ENCODE data around the gene CHRNA4. TPM values are rescaled to one million over a fixed set of nuclear protein-coding genes. Genes with fewer than 3 reads are reported as not detected.
"Not testable (repeated sequence)": the region's sequence is repeated elsewhere in the genome, so short reads cannot be mapped to it uniquely, and the experiment has no call there.

CHRNA4 gene
- total and polyA plus RNA-seq, 2 donors from 2014 or later: 0.44 to 0.67 TPM

DNA sequence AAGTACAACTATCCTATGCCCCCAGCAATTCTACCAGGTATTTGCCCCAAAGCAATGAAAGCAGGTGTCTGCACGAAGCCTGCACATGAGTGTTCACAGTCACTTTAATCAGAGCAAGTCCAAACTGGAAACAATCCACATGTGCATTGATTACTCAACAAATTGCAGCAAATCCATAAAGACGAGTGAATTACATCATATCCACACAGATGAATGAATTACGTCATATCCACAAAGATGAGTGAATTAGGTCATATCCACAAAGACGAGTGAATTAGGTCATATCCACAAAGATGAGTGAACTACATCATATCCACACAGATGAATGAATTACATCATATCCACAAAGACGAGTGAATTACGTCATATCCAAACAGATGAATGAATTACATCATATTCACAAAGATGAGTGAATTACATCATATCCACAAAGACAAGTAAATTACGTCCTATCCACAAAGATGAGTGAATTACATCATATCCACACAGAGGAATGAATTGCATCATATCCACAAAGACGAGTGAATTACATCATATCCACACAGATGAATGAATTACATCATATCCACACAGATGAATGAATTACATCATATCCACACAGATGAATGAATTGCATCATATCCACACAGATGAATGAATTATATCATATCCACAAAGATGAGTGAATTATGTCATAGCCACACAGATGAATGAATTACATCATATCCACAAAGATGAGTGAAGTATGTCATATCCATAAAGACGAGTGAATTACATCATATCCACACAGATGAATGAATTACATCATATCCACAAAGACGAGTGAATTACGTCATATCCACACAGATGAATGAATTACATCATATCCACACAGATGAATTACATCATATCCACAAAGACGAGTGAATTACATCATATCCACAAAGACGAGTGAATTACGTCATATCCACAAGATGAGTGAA lies 21.7 kb downstream of the CHRNA4 start:
- H3K27me3 ChIP-seq (ENCODE audit: control insufficient read depth, insufficient read depth, low read length); H3K4me1 ChIP-seq (ENCODE audit: control insufficient read depth in 2 of 3, insufficient read depth in 2 of 3, low read depth in 1 of 3, low read length in 3 of 3); intact Hi-C loops (cut with DNase I); DNase-seq; H3K9ac ChIP-seq (ENCODE audit: low read length in 3 of 3); FAIRE-seq; H3K36me3 ChIP-seq (ENCODE audit: control insufficient read depth in 2 of 3, insufficient read depth in 3 of 3, low read length in 3 of 3); H3K27ac ChIP-seq (ENCODE audit: low read depth in 2 of 2, low read length in 2 of 2); H3K4me3 ChIP-seq (ENCODE audit: low read length in 3 of 3); H3K9me3 ChIP-seq (ENCODE audit: control insufficient read depth in 2 of 3, insufficient read depth in 1 of 3, low read length in 3 of 3): not testable (repeated sequence)

DNA sequence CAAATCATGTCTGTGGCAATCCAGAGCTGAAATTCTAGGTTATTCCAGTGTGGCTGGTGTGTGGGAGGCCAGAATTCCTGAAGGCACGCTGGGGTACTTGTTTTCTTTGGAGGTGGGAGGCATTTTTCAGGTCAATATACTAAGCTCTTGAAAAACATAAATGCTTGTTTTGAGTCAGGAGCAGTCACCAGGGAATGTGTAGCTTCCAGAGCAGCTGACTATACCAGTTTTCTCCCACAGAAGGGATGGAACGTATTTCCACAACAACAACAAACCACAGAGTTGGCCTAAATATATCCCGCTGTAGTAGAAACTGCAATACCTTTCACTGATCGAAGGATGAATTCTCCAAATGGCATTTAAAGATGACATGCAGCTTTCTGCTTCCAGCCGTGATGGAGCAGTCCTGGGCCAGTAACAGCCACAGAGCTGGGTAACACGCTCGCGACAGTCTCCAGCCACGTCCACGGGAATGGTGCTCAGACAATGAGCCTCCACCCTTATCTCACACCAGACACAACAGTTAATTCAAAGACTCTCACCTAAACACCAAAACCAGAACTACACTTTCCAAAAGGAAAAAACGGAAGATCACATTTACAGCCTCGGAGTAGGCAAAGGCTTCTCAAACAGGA lies 23.2 kb downstream of the CHRNA4 start:
- Histone ChIP-seq H3K36me3 (ENCODE audit: control insufficient read depth in 2 of 3, insufficient read depth in 3 of 3, low read length in 3 of 3) (no peaks in the 10 kb centered on the region), H3K4me3 (ENCODE audit: low read length in 3 of 3) (no peak overlapping the region), H3K27me3 (ENCODE audit: control insufficient read depth, insufficient read depth, low read length) (no peaks in the 10 kb centered on the region), H3K27ac (ENCODE audit: low read depth in 2 of 2, low read length in 2 of 2) (no peak overlapping the region), H3K4me1 (ENCODE audit: control insufficient read depth in 2 of 3, insufficient read depth in 2 of 3, low read depth in 1 of 3, low read length in 3 of 3) (peaks cover 0 to 5% (median 0%) of the 10 kb centered on the region in 3 donors), H3K9me3 (ENCODE audit: control insufficient read depth in 2 of 3, insufficient read depth in 1 of 3, low read length in 3 of 3) (no peaks in the 10 kb centered on the region), H3K9ac (ENCODE audit: low read length in 3 of 3) (no peak overlapping the region)
- intact Hi-C loops (cut with DNase I): no loop called here
- TF ChIP-seq, protein P1, sequence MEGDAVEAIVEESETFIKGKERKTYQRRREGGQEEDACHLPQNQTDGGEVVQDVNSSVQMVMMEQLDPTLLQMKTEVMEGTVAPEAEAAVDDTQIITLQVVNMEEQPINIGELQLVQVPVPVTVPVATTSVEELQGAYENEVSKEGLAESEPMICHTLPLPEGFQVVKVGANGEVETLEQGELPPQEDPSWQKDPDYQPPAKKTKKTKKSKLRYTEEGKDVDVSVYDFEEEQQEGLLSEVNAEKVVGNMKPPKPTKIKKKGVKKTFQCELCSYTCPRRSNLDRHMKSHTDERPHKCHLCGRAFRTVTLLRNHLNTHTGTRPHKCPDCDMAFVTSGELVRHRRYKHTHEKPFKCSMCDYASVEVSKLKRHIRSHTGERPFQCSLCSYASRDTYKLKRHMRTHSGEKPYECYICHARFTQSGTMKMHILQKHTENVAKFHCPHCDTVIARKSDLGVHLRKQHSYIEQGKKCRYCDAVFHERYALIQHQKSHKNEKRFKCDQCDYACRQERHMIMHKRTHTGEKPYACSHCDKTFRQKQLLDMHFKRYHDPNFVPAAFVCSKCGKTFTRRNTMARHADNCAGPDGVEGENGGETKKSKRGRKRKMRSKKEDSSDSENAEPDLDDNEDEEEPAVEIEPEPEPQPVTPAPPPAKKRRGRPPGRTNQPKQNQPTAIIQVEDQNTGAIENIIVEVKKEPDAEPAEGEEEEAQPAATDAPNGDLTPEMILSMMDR (IDR thresholded peaks at IDR 0.05; ENCODE audit: borderline replicate concordance, extremely low read depth, insufficient read depth): no peak
- DNase-seq: peak in 1 of 5 donors; percentile 72
- FAIRE-seq: no peak

DNA sequence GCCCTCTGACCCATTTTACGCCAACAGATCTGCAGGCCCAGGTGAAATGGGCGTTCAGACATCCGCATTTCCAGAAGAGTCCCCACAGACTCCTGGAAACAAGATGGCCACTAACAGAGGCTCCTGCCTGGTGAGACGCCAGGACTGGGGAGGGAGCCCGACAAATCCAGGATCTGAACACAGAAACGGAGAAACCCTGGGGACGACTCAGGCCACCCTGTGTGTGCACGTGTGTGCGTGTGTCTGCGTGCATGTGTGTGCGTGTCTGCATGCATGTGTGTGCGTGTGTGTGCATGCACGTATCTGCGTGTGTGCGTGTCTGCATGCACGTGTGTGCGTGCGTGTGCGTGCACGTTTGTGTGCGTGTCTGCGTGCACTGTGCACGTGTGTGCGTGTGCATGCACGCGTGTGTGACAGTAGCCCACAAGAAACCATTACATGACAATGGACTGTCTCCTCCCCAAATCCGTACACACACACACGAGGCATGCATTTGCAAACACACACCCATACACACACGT lies 24.9 kb downstream of the CHRNA4 start:
- Histone ChIP-seq H3K27me3 (ENCODE audit: control insufficient read depth, insufficient read depth, low read length) (no peaks in the 10 kb centered on the region), H3K36me3 (ENCODE audit: control insufficient read depth in 2 of 3, insufficient read depth in 3 of 3, low read length in 3 of 3) (no peaks in the 10 kb centered on the region), H3K9ac (ENCODE audit: low read length in 3 of 3) (no peak overlapping the region), H3K9me3 (ENCODE audit: control insufficient read depth in 2 of 3, insufficient read depth in 1 of 3, low read length in 3 of 3) (peaks cover 0 to 3% (median 2%) of the 10 kb centered on the region in 3 donors), H3K27ac (ENCODE audit: low read depth in 2 of 2, low read length in 2 of 2) (no peak overlapping the region), H3K4me1 (ENCODE audit: control insufficient read depth in 2 of 3, insufficient read depth in 2 of 3, low read depth in 1 of 3, low read length in 3 of 3) (peaks cover 0 to 5% (median 0%) of the 10 kb centered on the region in 3 donors), H3K4me3 (ENCODE audit: low read length in 3 of 3) (no peak overlapping the region)
- TF ChIP-seq, protein P1 (IDR thresholded peaks at IDR 0.05; ENCODE audit: borderline replicate concordance, extremely low read depth, insufficient read depth): no peak
- intact Hi-C loops (cut with DNase I): no loop called here
- no peak for FAIRE-seq
- DNase-seq: peak in 1 of 5 donors; percentile 31

DNA sequence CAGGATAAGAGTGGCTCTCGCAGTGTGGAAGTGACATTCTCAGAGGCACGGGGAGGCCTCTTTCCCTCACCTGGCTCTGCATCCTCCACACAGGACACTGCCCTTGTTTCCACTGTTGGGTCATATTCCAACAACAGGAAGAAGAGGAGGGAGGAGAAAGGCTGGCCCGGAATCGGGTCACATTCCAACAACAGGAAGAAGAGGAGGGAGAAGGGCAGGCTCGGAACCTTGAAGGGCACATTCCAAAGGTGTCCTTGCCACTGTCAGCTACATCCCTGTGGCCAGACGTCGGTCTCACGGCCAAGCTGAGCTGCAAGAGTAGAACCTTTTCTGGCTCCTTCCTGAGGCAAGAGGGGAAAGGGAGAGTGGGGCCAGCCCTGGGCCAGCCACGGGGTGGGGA lies 25.4 kb downstream of the CHRNA4 start:
- Histone ChIP-seq H3K4me1 (ENCODE audit: control insufficient read depth in 2 of 3, insufficient read depth in 2 of 3, low read depth in 1 of 3, low read length in 3 of 3) (peaks cover 0 to 5% (median 0%) of the 10 kb centered on the region in 3 donors), H3K9ac (ENCODE audit: low read length in 3 of 3) (no peak overlapping the region), H3K9me3 (ENCODE audit: control insufficient read depth in 2 of 3, insufficient read depth in 1 of 3, low read length in 3 of 3) (peaks cover 0 to 3% (median 2%) of the 10 kb centered on the region in 3 donors), H3K4me3 (ENCODE audit: low read length in 3 of 3) (no peak overlapping the region), H3K27me3 (ENCODE audit: control insufficient read depth, insufficient read depth, low read length) (no peaks in the 10 kb centered on the region), H3K36me3 (ENCODE audit: control insufficient read depth in 2 of 3, insufficient read depth in 3 of 3, low read length in 3 of 3) (no peaks in the 10 kb centered on the region), H3K27ac (ENCODE audit: low read depth in 2 of 2, low read length in 2 of 2) (no peak overlapping the region)
- no peak for FAIRE-seq
- TF ChIP-seq, protein P1 (IDR thresholded peaks at IDR 0.05; ENCODE audit: borderline replicate concordance, extremely low read depth, insufficient read depth): no peak
- intact Hi-C loops (cut with DNase I): no loop called here
- peak in 2 of 5 donors; percentile 60 to 70 for DNase-seq

DNA sequence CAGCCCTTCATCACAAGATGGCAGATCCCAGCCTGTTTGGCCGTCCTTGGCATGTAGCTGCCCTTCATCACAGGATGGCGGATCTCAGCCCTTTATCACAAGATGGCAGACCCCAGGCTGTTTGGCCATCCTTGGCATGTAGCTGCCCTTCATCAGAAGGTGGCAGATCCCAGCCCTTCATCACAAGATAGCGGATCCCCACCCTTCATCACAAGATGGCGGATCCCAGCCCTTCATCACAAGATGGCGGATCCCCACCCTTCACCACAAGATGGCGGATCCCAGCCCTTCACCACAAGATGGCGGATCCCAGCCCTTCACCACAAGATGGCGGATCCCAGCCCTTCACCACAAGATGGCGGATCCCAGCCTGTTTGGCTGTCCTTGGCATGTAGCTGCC lies 26.1 kb downstream of the CHRNA4 start:
- H3K4me3 ChIP-seq (ENCODE audit: low read length in 3 of 3); H3K36me3 ChIP-seq (ENCODE audit: control insufficient read depth in 2 of 3, insufficient read depth in 3 of 3, low read length in 3 of 3); FAIRE-seq; H3K27me3 ChIP-seq (ENCODE audit: control insufficient read depth, insufficient read depth, low read length); H3K9ac ChIP-seq (ENCODE audit: low read length in 3 of 3); H3K4me1 ChIP-seq (ENCODE audit: control insufficient read depth in 2 of 3, insufficient read depth in 2 of 3, low read depth in 1 of 3, low read length in 3 of 3); intact Hi-C loops (cut with DNase I); DNase-seq; H3K9me3 ChIP-seq (ENCODE audit: control insufficient read depth in 2 of 3, insufficient read depth in 1 of 3, low read length in 3 of 3); H3K27ac ChIP-seq (ENCODE audit: low read depth in 2 of 2, low read length in 2 of 2): not testable (repeated sequence)

All from kidney (tissue), 14 donors.